Testis (tissue), 2 donors: ENCODE data around the gene LDB1.

Experiments
- CTCF ChIP-seq, 3 experiments: fragments of 450-650 bp in 2 of 3; fragments of 200-600 bp in 1 of 3; sonication (generic) in 1 of 3; IDR thresholded peaks; one replicate each; pipeline ENCODE4 v1.5.1; 2016 to 2019; ENCODE audit warnings: antibody characterized with exemption in 3 of 3, mild to moderate bottlenecking in 2 of 3, moderate library complexity in 1 of 3
- POLR2A ChIP-seq: fragments of 450-650 bp; IDR thresholded peaks from one replicate; pipeline ENCODE4 v1.6.1; 2017; ENCODE audit warnings: antibody characterized with exemption, mild to moderate bottlenecking, moderate library complexity

GRCh38 chr10:102121739-102122372, 1.7 kb upstream of the LDB1 start:
- TF ChIP-seq CTCF (IDR thresholded peaks at IDR 0.05) (no peak), POLR2A (no peak)
